Measurements from ENCODE around the gene CDH18.

Gene CDH18

GRCh38 chr5:19713740-19714139 lies 274.3 kb downstream of the CDH18 start:
- no peak for DNase-seq

GRCh38 chr5:19709403-19709802 lies 278.6 kb downstream of the CDH18 start:
- DNase-seq = no peak

GRCh38 chr5:19706776-19707175 lies 281.2 kb downstream of the CDH18 start:
- DNase-seq = no peak

GRCh38 chr5:19701731-19702130 lies 286.3 kb downstream of the CDH18 start:
- DNase-seq = peak; percentile 4

GRCh38 chr5:19694949-19695611 lies 292.9 kb downstream of the CDH18 start:
- no peak for DNase-seq

GRCh38 chr5:19690978-19691377 lies 297.0 kb downstream of the CDH18 start:
- DNase-seq = no peak

- DNase-seq = no peak
Measured at GRCh38 chr5:19685473-19685872, 302.5 kb downstream of the CDH18 start.

- peak; percentile 80 for DNase-seq
Measured at GRCh38 chr5:19676895-19677294, 311.1 kb downstream of the CDH18 start.

- no peak for DNase-seq
Measured at GRCh38 chr5:19660679-19661078, 327.3 kb downstream of the CDH18 start.

GRCh38 chr5:19655627-19656026 lies 332.4 kb downstream of the CDH18 start:
- DNase-seq = no peak

- no peak for DNase-seq
Measured at GRCh38 chr5:19638461-19638860, 349.5 kb downstream of the CDH18 start.

- peak; percentile 47 for DNase-seq
Measured at GRCh38 chr5:19630876-19631275, 357.1 kb downstream of the CDH18 start.

GRCh38 chr5:19626211-19626610 lies 361.8 kb downstream of the CDH18 start:
- peak; percentile 50 for DNase-seq

- DNase-seq = no peak
Measured at GRCh38 chr5:19625562-19625961, 362.4 kb downstream of the CDH18 start.

- DNase-seq = no peak
Measured at GRCh38 chr5:19619571-19619970, 368.4 kb downstream of the CDH18 start.

GRCh38 chr5:19616701-19617215 lies 371.2 kb downstream of the CDH18 start:
- peak; percentile 72 for DNase-seq

GRCh38 chr5:19615661-19616060 lies 372.3 kb downstream of the CDH18 start:
- peak; percentile 14 for DNase-seq

- no peak for DNase-seq
Measured at GRCh38 chr5:19615071-19615470, 372.9 kb downstream of the CDH18 start.

GRCh38 chr5:19608444-19609002 lies 379.5 kb downstream of the CDH18 start:
- DNase-seq = peak; percentile 14

- DNase-seq = peak; percentile 12
Measured at GRCh38 chr5:19605846-19606407, 382.1 kb downstream of the CDH18 start.

GRCh38 chr5:19584131-19584530 lies 403.9 kb downstream of the CDH18 start:
- DNase-seq = no peak

- peak; percentile 24 for DNase-seq
Measured at GRCh38 chr5:19577882-19578281, 410.1 kb downstream of the CDH18 start.

GRCh38 chr5:19568004-19568403 lies 420.0 kb downstream of the CDH18 start:
- no peak for DNase-seq

- no peak for DNase-seq
Measured at GRCh38 chr5:19565466-19565865, 422.5 kb downstream of the CDH18 start.

All from fibroblast of upper back skin (primary cell).